ENCODE data around the gene RPGR.

The RPGR gene

GRCh38 chrX:38346150-38346549, 18.8 kb upstream of the RPGR start:
- Mint-ChIP-seq H3K9me3 (no peaks in the 10 kb centered on the region), H3K27ac (no peak overlapping the region)

GRCh38 chrX:38342853-38343778, 15.8 kb upstream of the RPGR start:
- Mint-ChIP-seq H3K4me3 (no peak overlapping the region), H3K36me3 (ENCODE audit: low read depth) (no peaks in the 10 kb centered on the region), H3K4me1 (ENCODE audit: low read depth) (no peaks in the 10 kb centered on the region), H3K27ac (no peak overlapping the region), H3K9me3 (no peaks in the 10 kb centered on the region), H3K27me3 (peaks cover 12% of the 10 kb centered on the region)

More at GRCh38 chrX:38346150-38346549, 18.8 kb upstream of the RPGR start:
- Mint-ChIP-seq H3K4me1 (ENCODE audit: low read depth) (no peaks in the 10 kb centered on the region), H3K27me3 (peaks cover 19% of the 10 kb centered on the region), H3K4me3 (no peak overlapping the region), H3K36me3 (ENCODE audit: low read depth) (no peaks in the 10 kb centered on the region)

- Mint-ChIP-seq H3K27me3 (peaks cover 7% of the 10 kb centered on the region), H3K36me3 (ENCODE audit: low read depth) (no peaks in the 10 kb centered on the region), H3K4me1 (ENCODE audit: low read depth) (peaks cover 4% of the 10 kb centered on the region), H3K27ac (no peak overlapping the region), H3K9me3 (no peaks in the 10 kb centered on the region), H3K4me3 (no peak overlapping the region)
Observed at GRCh38 chrX:38341442-38341841, 14.1 kb upstream of the RPGR start.

- H3K27me3 Mint-ChIP-seq, result peaks cover 3% of the 10 kb centered on the region
- H3K9me3 Mint-ChIP-seq, result no peaks in the 10 kb centered on the region
- H3K4me3 Mint-ChIP-seq, result no peak overlapping the region
- peaks cover 4% of the 10 kb centered on the region for H3K4me1 Mint-ChIP-seq (ENCODE audit: low read depth)
- no peak overlapping the region for H3K27ac Mint-ChIP-seq
- H3K36me3 Mint-ChIP-seq (ENCODE audit: low read depth), result no peaks in the 10 kb centered on the region
Observed at GRCh38 chrX:38336538-38337240, 9.4 kb upstream of the RPGR start.

GRCh38 chrX:38335382-38335781, 8.1 kb upstream of the RPGR start:
- Mint-ChIP-seq H3K36me3 (ENCODE audit: low read depth) (no peaks in the 10 kb centered on the region), H3K4me1 (ENCODE audit: low read depth) (peaks cover 4% of the 10 kb centered on the region), H3K9me3 (no peaks in the 10 kb centered on the region), H3K27me3 (no peaks in the 10 kb centered on the region), H3K27ac (no peak overlapping the region), H3K4me3 (no peak overlapping the region)

DNA sequence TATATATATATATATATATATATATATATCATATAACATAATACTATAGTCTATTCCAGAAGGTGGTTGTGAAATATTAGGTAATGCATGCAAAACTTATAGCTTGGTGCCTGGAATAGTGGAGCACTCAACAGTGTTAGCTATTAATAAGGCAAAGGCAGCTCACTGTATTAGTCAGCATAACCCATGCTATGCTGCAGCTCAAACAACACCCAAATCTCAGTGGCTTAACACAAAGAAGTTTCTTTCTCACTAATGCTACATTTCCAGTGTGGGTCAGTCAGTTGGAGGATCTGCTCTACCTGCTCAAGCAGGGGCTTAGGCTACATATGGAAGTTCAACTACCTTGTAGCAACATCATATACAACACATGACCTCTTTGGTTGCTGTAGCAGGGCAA, 5.2 kb upstream of the RPGR start:
- H3K36me3 Mint-ChIP-seq (ENCODE audit: low read depth), result no peaks in the 10 kb centered on the region
- H3K27me3 Mint-ChIP-seq, result no peaks in the 10 kb centered on the region
- no peaks in the 10 kb centered on the region for H3K9me3 Mint-ChIP-seq
- H3K27ac Mint-ChIP-seq, result no peak overlapping the region
- no peak overlapping the region for H3K4me3 Mint-ChIP-seq
- H3K4me1 Mint-ChIP-seq (ENCODE audit: low read depth), result peaks cover 15% of the 10 kb centered on the region

DNA sequence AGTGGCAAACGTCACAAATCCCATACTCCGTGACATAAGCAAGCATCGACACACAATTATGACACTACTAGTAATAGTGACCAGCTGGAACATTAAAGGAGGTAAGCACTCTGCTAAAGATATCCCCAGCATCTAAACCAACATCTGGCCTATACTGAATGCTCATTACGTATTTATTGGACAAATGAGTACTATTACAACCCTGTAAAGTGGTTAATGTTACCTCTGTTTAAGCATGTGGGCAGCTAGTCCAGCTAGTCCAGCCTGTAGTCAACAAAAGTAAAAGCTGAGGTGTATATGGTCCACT, 419 bp upstream of the RPGR start:
- Mint-ChIP-seq H3K4me3 (peak overlapping the region; percentile 87), H3K27me3 (no peaks in the 10 kb centered on the region), H3K36me3 (ENCODE audit: low read depth) (no peaks in the 10 kb centered on the region), H3K9me3 (no peaks in the 10 kb centered on the region), H3K27ac (peak overlapping the region; percentile 84), H3K4me1 (ENCODE audit: low read depth) (peaks cover 22% of the 10 kb centered on the region)

- H3K9me3 Mint-ChIP-seq, result no peaks in the 10 kb centered on the region
- H3K4me1 Mint-ChIP-seq (ENCODE audit: low read depth), result peaks cover 22% of the 10 kb centered on the region
- H3K36me3 Mint-ChIP-seq (ENCODE audit: low read depth), result peaks cover 4% of the 10 kb centered on the region
- H3K27ac Mint-ChIP-seq, result peak overlapping the region; percentile 91
- H3K27me3 Mint-ChIP-seq, result no peaks in the 10 kb centered on the region
- H3K4me3 Mint-ChIP-seq, result peak overlapping the region; percentile 87
Observed at GRCh38 chrX:38326086-38326485, 1.2 kb downstream of the RPGR start.

- H3K27ac Mint-ChIP-seq, result no peak overlapping the region
- H3K36me3 Mint-ChIP-seq (ENCODE audit: low read depth), result peaks cover 7% of the 10 kb centered on the region
- H3K4me3 Mint-ChIP-seq, result no peak overlapping the region
- no peaks in the 10 kb centered on the region for H3K9me3 Mint-ChIP-seq
- H3K4me1 Mint-ChIP-seq (ENCODE audit: low read depth), result peaks cover 5% of the 10 kb centered on the region
- no peaks in the 10 kb centered on the region for H3K27me3 Mint-ChIP-seq
Observed at GRCh38 chrX:38320819-38321218, 6.5 kb downstream of the RPGR start.

DNA sequence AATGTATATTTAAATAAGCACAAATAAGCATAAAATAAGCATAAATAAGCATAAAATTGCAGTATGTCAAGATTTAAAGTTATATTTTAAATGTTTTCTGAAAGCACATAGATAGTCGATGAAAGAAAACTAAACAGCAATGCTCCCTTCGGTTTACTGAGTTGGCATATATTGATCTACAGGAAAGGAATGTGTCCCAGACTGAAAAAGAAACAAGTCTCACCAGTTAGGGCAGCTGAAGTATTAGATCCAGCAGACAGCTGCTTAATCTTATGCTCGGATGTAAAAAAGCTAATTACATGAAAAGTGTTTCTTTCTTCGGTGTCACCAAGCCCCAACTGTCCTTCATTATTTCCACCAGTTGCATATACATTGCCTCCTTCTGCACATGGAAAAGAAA, 8.7 kb downstream of the RPGR start:
- Mint-ChIP-seq H3K4me1 (ENCODE audit: low read depth) (no peaks in the 10 kb centered on the region), H3K9me3 (no peaks in the 10 kb centered on the region), H3K36me3 (ENCODE audit: low read depth) (peaks cover 15% of the 10 kb centered on the region), H3K4me3 (no peak overlapping the region), H3K27ac (no peak overlapping the region), H3K27me3 (no peaks in the 10 kb centered on the region)

- Mint-ChIP-seq H3K9me3 (no peaks in the 10 kb centered on the region), H3K4me1 (ENCODE audit: low read depth) (no peaks in the 10 kb centered on the region), H3K36me3 (ENCODE audit: low read depth) (peaks cover 16% of the 10 kb centered on the region), H3K4me3 (no peak overlapping the region), H3K27me3 (no peaks in the 10 kb centered on the region), H3K27ac (no peak overlapping the region)
Observed at GRCh38 chrX:38318196-38318595, 9.1 kb downstream of the RPGR start.

GRCh38 chrX:38315186-38315585, 12.1 kb downstream of the RPGR start:
- Mint-ChIP-seq H3K27me3 (no peaks in the 10 kb centered on the region), H3K36me3 (ENCODE audit: low read depth) (peaks cover 15% of the 10 kb centered on the region), H3K4me3 (no peak overlapping the region)

DNA sequence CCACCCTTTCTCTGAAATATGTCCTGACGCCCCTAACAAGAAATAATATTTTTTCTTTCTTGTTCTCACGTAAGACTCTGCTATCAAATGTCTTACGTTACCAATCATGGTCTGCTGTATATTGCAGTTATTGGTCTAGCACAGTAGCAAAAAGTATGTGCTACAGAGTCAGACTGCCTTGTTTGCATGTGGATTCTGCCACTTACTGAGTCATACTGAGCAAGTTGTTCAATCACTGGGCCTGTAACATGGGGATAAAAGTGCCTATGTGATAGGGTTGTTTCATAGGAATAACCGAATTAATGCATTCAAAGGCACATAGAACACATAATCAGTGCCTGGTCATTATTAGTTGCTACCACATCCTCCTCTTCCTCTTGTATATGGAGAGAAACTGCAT, 14.1 kb downstream of the RPGR start:
- Mint-ChIP-seq H3K27me3 (no peaks in the 10 kb centered on the region), H3K36me3 (ENCODE audit: low read depth) (peaks cover 11% of the 10 kb centered on the region), H3K27ac (no peak overlapping the region), H3K4me1 (ENCODE audit: low read depth) (no peaks in the 10 kb centered on the region), H3K9me3 (no peaks in the 10 kb centered on the region), H3K4me3 (no peak overlapping the region)

More at GRCh38 chrX:38315186-38315585, 12.1 kb downstream of the RPGR start:
- no peak overlapping the region for H3K27ac Mint-ChIP-seq
- no peaks in the 10 kb centered on the region for H3K4me1 Mint-ChIP-seq (ENCODE audit: low read depth)
- no peaks in the 10 kb centered on the region for H3K9me3 Mint-ChIP-seq

GRCh38 chrX:38312436-38312835, 14.9 kb downstream of the RPGR start:
- no peaks in the 10 kb centered on the region for H3K4me1 Mint-ChIP-seq (ENCODE audit: low read depth)

GRCh38 chrX:38311743-38312142, 15.6 kb downstream of the RPGR start:
- H3K27ac Mint-ChIP-seq, result no peak overlapping the region
- H3K4me1 Mint-ChIP-seq (ENCODE audit: low read depth), result no peaks in the 10 kb centered on the region
- H3K36me3 Mint-ChIP-seq (ENCODE audit: low read depth), result peaks cover 16% of the 10 kb centered on the region
- H3K9me3 Mint-ChIP-seq, result no peaks in the 10 kb centered on the region
- no peak overlapping the region for H3K4me3 Mint-ChIP-seq
- no peaks in the 10 kb centered on the region for H3K27me3 Mint-ChIP-seq

More at GRCh38 chrX:38312436-38312835, 14.9 kb downstream of the RPGR start:
- Mint-ChIP-seq H3K27me3 (no peaks in the 10 kb centered on the region), H3K4me3 (no peak overlapping the region), H3K36me3 (ENCODE audit: low read depth) (peaks cover 16% of the 10 kb centered on the region), H3K27ac (no peak overlapping the region), H3K9me3 (no peaks in the 10 kb centered on the region)

Measured in stimulated activated naive CD8-positive, alpha-beta T cell treated with anti-CD3 and anti-CD28 coated beads, Interleukin-15, Interleukin-2, amounts not matched to agents 100 ng/mL and 50 ng/mL, for 24 hours (primary cell).